ENCODE measurements around the gene TRAK1.

DNA sequence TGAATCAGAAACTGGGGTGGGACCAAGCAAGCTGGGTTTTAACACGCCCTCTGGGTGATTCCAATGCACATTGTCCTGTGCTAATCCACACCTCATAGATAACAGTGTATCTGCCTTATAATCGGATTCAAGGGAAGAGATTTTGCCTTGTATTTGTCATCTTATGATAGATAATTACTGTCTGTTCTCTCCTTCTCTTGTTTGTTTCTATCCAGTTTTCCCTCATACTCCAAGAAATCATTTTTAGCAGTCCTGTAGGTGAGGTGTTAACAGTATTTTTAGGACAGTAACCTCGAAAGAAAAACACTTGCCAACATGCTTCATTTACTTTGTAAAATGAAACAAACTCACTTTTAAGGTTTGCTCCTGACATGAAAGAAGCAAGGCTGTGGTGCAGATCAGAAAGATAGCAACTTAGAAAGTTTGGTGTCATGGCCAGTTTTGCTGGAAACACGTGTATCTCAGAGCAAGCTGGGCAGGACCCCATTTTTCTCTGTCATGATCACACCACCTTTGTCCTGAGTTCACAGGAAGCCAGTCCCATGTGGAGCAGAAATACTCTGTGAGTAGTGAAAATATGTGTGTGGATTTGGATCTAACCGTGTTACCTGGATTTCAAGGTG, 72.6 kb downstream of the TRAK1 start:
- no peak for TF ChIP-seq POLR2A (IDR thresholded peaks at IDR 0.05; ENCODE audit: low read depth, low read length)
- no peak for TF ChIP-seq POLR2AphosphoS5 (IDR thresholded peaks at IDR 0.05; ENCODE audit: low read depth, low read length)
- no peak for TF ChIP-seq TAF1 (IDR thresholded peaks at IDR 0.05; ENCODE audit: borderline replicate concordance, low read depth, low read length)
